Activated CD8-positive, alpha-beta T cell treated with anti-CD3 and anti-CD28 coated beads, Interleukin-2, amount 10 ng/mL, durations not matched to agents 7 days and 5 days (primary cell): Measurements from ENCODE around the gene OGFOD2. TPM values are rescaled to one million over a fixed set of nuclear protein-coding genes. Genes with fewer than 3 reads are reported as not detected.

Experiments
- microRNA-seq: library from miRNA; unstranded; fragments of <30 nt; microRNA quantifications from one replicate; pipeline ENCODE4 v1.2.0, GENCODE V29; 2022
- total RNA-seq, 2 experiments: library from RNA; stranded (reverse); gene quantifications; one replicate each; pipeline ENCODE4 v1.2.3, GENCODE V29; 2021

The OGFOD2 gene
- total RNA-seq, 2 experiments from 2014 or later = 24.1 to 27.0 TPM

Small RNA genes within 50 kb of the gene (microRNA-seq; reads per million reads assigned to microRNA genes)
- not detected for gene MIR4304

Other genes with a start within 250 kb of the OGFOD2 start
- under 1 TPM; 0.08 TPM for gene HCAR1, start 244.4 kb upstream of the OGFOD2 start, total RNA-seq
- gene DENR, start 222.4 kb upstream of the OGFOD2 start, total RNA-seq = 10 to 100 TPM; 54.6 to 54.9 TPM
- gene CCDC62, start 200.7 kb upstream of the OGFOD2 start, total RNA-seq = under 1 TPM; 0.60 to 0.63 TPM
- 10 to 100 TPM; 36.2 to 37.4 TPM for gene HIP1R, start 139.8 kb upstream of the OGFOD2 start, total RNA-seq
- 10 to 100 TPM; 24.9 to 26.5 TPM for gene VPS37B, start 79.1 kb upstream of the OGFOD2 start, total RNA-seq
- 1 to 10 TPM; 5.9 to 6.0 TPM for gene ABCB9, start 8.8 kb upstream of the OGFOD2 start, total RNA-seq
- gene ARL6IP4, start 5.4 kb downstream of the OGFOD2 start, total RNA-seq = 100 to 1,000 TPM; 204 to 213 TPM
- 10 to 100 TPM; 17.7 to 18.3 TPM for gene PITPNM2, start 175.8 kb downstream of the OGFOD2 start, total RNA-seq